HFF-Myc (cell line): ENCODE results near the gene CHN2.

Source experiments
- DNase-seq: peaks from one replicate; pipeline ENCODE4 v3.0.0-alpha.2; 2011; ENCODE audit warnings: low read depth; ENCODE audit errors: extremely low read depth
- H3K4me3 ChIP-seq: replicated peaks from 2 replicates; pipeline ENCODE4 v1.5.1; 2011; ENCODE audit warnings: low read depth, mild to moderate bottlenecking, control low read depth, low read length
- CTCF ChIP-seq: IDR thresholded peaks from 2 replicates; pipeline ENCODE4 v1.5.1; 2012; ENCODE audit warnings: mild to moderate bottlenecking, low read depth, low read length, control low read depth; ENCODE audit errors: missing control alignments

Gene CHN2

GRCh38 chr7:29444267-29444666 lies 249.7 kb downstream of the CHN2 start:
- H3K4me3 ChIP-seq = no peak overlapping the region
- TF ChIP-seq CTCF = no peak
- DNase-seq = no peak

- DNase-seq = no peak
- H3K4me3 ChIP-seq = no peak overlapping the region
- TF ChIP-seq CTCF = no peak
Observed at GRCh38 chr7:29445736-29446135, 251.2 kb downstream of the CHN2 start.

- DNase-seq = no peak
- no peak overlapping the region for H3K4me3 ChIP-seq
- TF ChIP-seq CTCF = no peak
Observed at GRCh38 chr7:29447828-29448227, 253.3 kb downstream of the CHN2 start.

GRCh38 chr7:29449569-29450260 lies 255.1 kb downstream of the CHN2 start:
- DNase-seq = no peak
- TF ChIP-seq CTCF = no peak

GRCh38 chr7:29453021-29453420 lies 258.4 kb downstream of the CHN2 start:
- TF ChIP-seq CTCF = no peak
- no peak overlapping the region for H3K4me3 ChIP-seq
- no peak for DNase-seq

More at GRCh38 chr7:29449569-29450260, 255.1 kb downstream of the CHN2 start:
- no peak overlapping the region for H3K4me3 ChIP-seq

- no peak overlapping the region for H3K4me3 ChIP-seq
- no peak for DNase-seq
- no peak for TF ChIP-seq CTCF
Observed at GRCh38 chr7:29454464-29454863, 259.9 kb downstream of the CHN2 start.
